ENCODE measurements around the gene GABRB2.

The GABRB2 gene

GRCh38 chr5:161535762-161536161, 10.8 kb downstream of the GABRB2 start:
- ATAC-seq = no peak

GRCh38 chr5:161530700-161531099, 15.8 kb downstream of the GABRB2 start:
- no peak for ATAC-seq
- TF ChIP-seq CSRNP3 (CRISPR knock-in tag; IDR thresholded peaks at IDR 0.05) (no peak), PATZ1 (CRISPR knock-in tag; IDR thresholded peaks at IDR 0.05; ENCODE audit: borderline replicate concordance) (no peak), ZFP3 (CRISPR knock-in tag; IDR thresholded peaks at IDR 0.05) (no peak), ZNF70 (CRISPR knock-in tag; IDR thresholded peaks at IDR 0.05) (no peak), ZFP30 (CRISPR knock-in tag; IDR thresholded peaks at IDR 0.05) (no peak), POU6F1 (CRISPR knock-in tag; IDR thresholded peaks at IDR 0.05; ENCODE audit: borderline replicate concordance, low read depth) (no peak)

More at GRCh38 chr5:161535762-161536161, 10.8 kb downstream of the GABRB2 start:
- TF ChIP-seq CREB5 (CRISPR knock-in tag; IDR thresholded peaks at IDR 0.05; ENCODE audit: low read depth) = no peak
- no peak for TF ChIP-seq TSHZ2 (CRISPR knock-in tag; IDR thresholded peaks at IDR 0.05)
- TF ChIP-seq ZFP30 (CRISPR knock-in tag; IDR thresholded peaks at IDR 0.05) = no peak
- no peak for TF ChIP-seq SNAI2 (CRISPR knock-in tag; IDR thresholded peaks at IDR 0.05)
- TF ChIP-seq ZNF70 (CRISPR knock-in tag; IDR thresholded peaks at IDR 0.05) = no peak
- no peak for TF ChIP-seq OSR1 (CRISPR knock-in tag; IDR thresholded peaks at IDR 0.05)
- TF ChIP-seq GLIS3 (CRISPR knock-in tag; IDR thresholded peaks at IDR 0.05) = no peak
- no peak for TF ChIP-seq POU6F1 (CRISPR knock-in tag; IDR thresholded peaks at IDR 0.05; ENCODE audit: borderline replicate concordance, low read depth)
- TF ChIP-seq PPARA (CRISPR knock-in tag; IDR thresholded peaks at IDR 0.05; ENCODE audit: borderline replicate concordance) = no peak

GRCh38 chr5:161513942-161514341, 32.6 kb downstream of the GABRB2 start:
- no peak for ATAC-seq
- no peak for TF ChIP-seq ZNF70 (CRISPR knock-in tag; IDR thresholded peaks at IDR 0.05)
- TF ChIP-seq ZFP30 (CRISPR knock-in tag; IDR thresholded peaks at IDR 0.05) = no peak
- TF ChIP-seq ZNF8 (CRISPR knock-in tag; IDR thresholded peaks at IDR 0.05) = no peak
- TF ChIP-seq ZNF565 (CRISPR knock-in tag; conservative IDR thresholded peaks at IDR 0.05; ENCODE audit: low read depth) = no peak
- TF ChIP-seq ISL1 (CRISPR knock-in tag; IDR thresholded peaks at IDR 0.05) = no peak
- no peak for TF ChIP-seq BACH2 (CRISPR knock-in tag; IDR thresholded peaks at IDR 0.05; ENCODE audit: borderline replicate concordance)
- no peak for TF ChIP-seq ESRRG (CRISPR knock-in tag; IDR thresholded peaks at IDR 0.05)
- TF ChIP-seq TOX (CRISPR knock-in tag; IDR thresholded peaks at IDR 0.05; ENCODE audit: borderline replicate concordance) = no peak
- no peak for TF ChIP-seq POU6F1 (CRISPR knock-in tag; IDR thresholded peaks at IDR 0.05; ENCODE audit: borderline replicate concordance, low read depth)
- no peak for TF ChIP-seq GLIS3 (CRISPR knock-in tag; IDR thresholded peaks at IDR 0.05)
- TF ChIP-seq CSDC2 (CRISPR knock-in tag; IDR thresholded peaks at IDR 0.05) = no peak
- TF ChIP-seq PATZ1 (CRISPR knock-in tag; IDR thresholded peaks at IDR 0.05; ENCODE audit: borderline replicate concordance) = no peak
- TF ChIP-seq TCF4 (CRISPR knock-in tag; IDR thresholded peaks at IDR 0.05; ENCODE audit: borderline replicate concordance) = no peak
- no peak for TF ChIP-seq OSR1 (CRISPR knock-in tag; IDR thresholded peaks at IDR 0.05)
- TF ChIP-seq RARB (CRISPR knock-in tag; IDR thresholded peaks at IDR 0.05) = no peak
